GM21786 (cell line): Measurements from ENCODE around the gene SNCB.

ENCODE experiments used
- ATAC-seq: cut with Tn5 transposase; IDR thresholded peaks from one replicate; pipeline ENCODE4 v1.9.1; 2021; ENCODE audit not compliant: unreplicated experiment

Gene SNCB

DNA sequence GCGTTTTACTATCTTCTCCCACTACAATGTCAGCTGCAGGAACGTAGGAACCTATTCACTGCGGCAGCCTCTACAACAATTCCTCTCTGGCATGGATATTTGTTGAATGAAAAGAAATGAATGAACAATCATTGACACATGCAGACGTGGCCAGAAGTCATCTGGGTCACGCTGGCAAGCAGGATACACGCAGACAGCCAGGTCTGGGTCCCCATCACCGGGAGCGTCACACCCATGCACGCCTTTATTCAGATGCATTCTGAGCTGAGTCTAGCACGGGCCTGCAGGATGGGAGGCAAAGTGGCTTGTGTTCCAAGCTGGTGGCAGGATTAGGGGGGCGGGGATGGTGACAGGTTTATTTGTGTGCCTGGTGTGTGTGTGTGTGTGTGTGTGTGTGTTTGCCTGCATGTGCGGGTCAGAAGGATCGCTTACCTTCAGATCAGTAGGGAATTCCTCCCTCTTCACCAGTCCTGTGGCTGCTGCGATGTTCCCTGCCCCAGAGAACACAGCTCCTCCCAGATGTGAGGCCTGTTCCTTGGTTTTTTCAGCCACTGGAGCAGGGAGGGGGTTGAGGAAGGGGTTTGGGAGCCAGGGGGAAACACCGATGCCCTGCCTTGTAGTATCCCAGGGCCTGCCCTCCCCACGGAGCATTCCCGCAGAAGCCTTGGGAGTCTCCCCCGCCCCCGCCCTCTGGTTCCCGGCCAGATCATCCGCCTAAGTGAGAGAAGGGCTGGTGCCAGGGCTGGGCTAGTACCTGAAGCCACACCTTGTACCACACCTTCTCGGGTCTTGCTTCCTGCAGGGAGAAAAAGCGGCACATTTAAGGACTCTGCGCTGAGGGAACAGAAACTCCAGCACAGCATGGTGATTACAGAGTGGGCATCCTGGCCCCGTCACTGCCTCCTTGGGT is 4.1 kb downstream of the SNCB start:
- no peak for ATAC-seq

DNA sequence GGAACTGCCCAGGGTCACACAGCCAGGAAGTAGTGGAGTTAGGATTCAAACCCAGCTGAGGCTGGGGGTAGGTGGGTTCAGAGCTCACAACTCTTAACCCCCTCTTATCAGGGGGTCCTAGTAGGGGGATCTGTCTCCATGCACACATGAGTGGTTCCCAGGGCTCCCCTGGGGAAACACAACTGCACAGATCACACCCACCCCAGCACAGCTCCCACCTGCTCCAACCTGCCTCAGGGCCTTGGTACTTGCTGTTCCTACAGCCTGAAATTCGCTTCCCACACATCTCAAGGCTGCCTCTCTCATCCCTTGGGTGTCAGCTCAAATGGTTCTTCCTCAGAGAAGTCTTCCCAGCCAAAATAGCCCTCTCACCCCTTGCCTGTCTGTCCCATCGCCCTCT is 4.8 kb downstream of the SNCB start:
- ATAC-seq: no peak

- no peak for ATAC-seq
Measured at GRCh38 chr5:176624938-176625337, 5.4 kb downstream of the SNCB start.

GRCh38 chr5:176624142-176624541 is 6.2 kb downstream of the SNCB start:
- no peak for ATAC-seq

DNA sequence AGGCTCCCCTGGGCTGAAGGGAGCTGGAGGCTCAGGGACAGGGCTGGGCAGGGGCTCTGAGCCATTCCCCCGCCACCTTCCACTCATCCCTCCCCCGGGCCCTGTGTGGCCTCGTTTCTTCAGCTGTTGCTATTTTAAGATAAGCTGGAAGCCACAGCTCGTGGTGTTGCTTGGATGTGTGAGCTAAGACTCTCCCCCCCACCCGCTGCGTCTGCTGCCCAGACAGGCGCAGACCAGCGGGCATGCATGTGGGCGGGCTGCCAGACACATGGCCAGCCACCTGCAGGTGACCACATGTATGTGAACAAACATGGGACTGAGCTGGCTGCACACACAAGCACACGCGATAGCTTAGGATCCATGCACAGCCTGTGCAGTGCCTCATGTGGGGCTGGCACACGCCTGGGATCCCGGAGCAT is 8.7 kb downstream of the SNCB start:
- no peak for ATAC-seq

GRCh38 chr5:176620333-176620981 is 9.9 kb downstream of the SNCB start:
- no peak for ATAC-seq

GRCh38 chr5:176619569-176620332 is 10.6 kb downstream of the SNCB start:
- no peak for ATAC-seq

GRCh38 chr5:176619203-176619568 is 11.1 kb downstream of the SNCB start:
- peak; percentile 75 for ATAC-seq

DNA sequence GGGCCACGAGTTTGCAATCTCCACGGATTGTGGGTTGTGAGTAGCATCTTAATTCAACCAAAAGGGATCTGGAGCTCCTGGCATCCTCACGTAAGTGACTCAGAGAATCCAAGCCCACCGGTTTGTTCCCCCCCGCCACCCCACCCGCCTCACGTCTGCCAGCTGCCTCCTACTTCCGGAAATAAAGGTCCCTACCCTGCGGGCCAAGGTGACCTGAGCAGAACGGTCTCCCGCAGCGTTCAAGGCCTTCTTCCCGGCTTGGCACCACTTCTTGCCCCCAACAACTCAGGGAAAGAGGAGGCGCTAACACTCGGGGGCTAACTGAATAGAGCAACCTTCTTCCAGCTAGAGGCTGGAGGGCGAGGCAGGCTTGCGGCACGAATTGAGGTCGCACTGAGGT is 11.6 kb downstream of the SNCB start:
- ATAC-seq: no peak

DNA sequence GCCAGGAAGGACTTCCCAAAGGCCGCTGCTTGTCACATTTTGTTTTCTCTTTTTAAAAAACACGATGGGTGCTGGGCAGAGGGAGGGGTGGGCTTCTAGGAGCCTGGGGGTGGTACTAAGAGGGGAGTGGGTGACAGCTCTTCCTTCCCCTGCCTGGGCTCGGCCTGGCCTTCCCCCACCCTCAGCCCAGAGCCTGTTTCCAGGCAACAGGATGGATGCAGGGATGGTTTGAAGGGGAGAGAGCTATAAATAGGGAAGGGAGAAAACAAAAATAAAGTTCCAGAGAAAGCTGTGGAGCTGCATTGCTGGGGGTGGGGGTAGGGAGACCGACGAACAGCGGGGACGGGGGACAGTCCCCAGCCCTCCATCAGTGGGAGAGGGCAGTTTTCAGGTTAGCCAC is 13.8 kb downstream of the SNCB start:
- no peak for ATAC-seq

- no peak for ATAC-seq
Measured at GRCh38 chr5:176614805-176615478, 15.4 kb downstream of the SNCB start.

DNA sequence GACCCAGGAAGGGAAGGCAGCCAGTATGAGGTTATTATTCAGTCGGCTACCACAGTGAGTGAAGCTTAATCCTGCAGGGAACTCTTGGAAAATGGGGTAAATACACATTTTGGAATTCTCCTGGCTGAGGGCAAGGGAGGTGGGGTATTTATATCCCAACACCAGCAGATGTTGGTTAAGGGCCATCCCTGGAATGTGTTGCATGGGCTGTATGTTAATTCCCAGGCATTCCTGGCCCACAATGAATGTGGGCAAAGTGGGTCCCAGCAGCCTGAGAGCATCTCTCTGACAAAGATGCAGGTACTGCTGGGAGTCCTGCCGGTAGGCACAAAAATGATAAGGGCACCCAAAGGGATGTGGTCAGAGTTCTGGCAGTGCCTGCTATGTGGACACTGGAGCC is 17.5 kb downstream of the SNCB start:
- ATAC-seq: no peak

DNA sequence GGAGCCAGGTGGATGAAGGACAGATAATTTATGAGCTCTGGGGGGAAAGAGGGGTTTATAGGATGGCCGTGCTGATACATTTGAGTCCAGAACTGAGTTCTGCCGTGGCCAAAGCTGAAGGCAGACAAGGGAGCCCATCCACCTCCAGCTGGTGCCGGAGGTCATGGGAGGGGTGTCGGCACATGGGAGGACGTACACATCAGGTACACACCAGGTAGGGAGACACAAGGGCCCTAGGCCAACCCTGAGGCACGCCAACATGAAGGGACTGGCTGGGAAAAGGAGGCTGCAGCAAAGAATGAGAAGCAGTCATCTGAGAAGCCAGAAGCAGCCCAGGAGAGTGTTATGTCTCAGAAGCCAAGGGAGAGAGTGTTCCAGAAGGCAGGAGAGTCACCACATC is 18.3 kb downstream of the SNCB start:
- ATAC-seq: no peak

GRCh38 chr5:176611435-176611834 is 18.9 kb downstream of the SNCB start:
- no peak for ATAC-seq

- ATAC-seq: no peak
Measured at GRCh38 chr5:176610435-176610773, 19.9 kb downstream of the SNCB start.

DNA sequence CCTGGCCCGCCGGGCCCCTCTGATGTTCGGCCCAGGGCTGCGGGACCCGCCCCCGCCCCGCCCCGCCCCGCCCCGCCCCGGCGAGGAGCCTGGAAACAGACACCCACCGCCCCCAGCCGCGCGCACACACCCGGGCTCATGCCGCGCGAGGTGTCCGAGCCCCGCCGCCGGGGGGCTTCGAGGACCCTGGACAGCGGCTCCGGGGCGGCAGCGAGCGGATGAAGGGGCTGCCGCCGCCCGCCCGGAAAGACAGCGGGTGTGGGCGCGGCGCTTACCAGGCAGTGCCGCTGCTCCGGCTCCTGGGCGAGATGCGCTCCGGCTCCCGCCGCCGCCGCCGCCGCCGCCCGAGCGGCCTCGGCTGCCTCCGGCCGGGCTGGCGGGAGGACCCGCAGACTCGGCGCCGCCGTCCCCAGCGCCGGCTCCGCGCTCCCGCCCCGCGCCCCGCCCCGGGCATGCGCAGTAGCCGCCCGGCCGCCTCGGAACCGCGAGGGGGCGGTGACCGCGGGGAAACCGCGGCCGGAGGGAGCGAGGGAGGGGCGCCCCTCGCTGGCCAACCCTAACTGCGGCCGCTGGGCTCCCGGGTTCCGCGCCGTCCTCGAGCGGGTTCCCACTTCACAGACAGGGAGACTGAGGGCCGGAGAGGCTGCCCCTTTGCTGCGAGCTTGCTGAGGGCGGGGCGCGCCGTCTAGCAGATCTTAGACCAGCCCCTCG is 20.5 kb downstream of the SNCB start, which contains the start of gene GPRIN1:
Gene GPRIN1, minus strand, starts transcription at position 433 of the 711 bp plus-strand sequence. CDS start 10,322 bp downstream, outside the sequence.
- peak; percentile 63 for ATAC-seq

- ATAC-seq: peak; percentile 20
Measured at GRCh38 chr5:176608937-176609723, 21.2 kb downstream of the SNCB start.

- ATAC-seq: no peak
Measured at GRCh38 chr5:176608142-176608705, 22.1 kb downstream of the SNCB start.

DNA sequence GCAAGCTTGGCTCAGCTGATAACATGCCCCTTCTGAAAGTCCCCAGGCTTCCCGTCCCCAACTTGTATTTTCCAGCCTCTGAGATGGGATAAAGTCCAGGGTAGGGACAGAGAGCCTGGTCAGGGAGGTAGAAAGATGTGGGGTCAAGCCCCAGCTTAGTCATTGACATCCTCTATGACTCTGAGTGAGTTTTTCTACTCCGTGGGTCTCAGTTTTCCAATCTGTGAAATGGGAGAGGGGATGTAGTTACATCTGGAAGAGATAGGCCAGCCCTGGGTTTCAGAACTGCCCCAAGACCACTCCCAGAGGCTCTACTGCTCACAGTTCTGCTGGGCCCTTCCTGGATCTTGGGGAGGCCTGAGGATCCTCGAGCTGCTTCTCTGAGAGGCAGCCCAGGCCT is 23.5 kb downstream of the SNCB start:
- ATAC-seq: no peak
